LHCN-M2 (cell line): Measurements from ENCODE around the gene FIBCD1. TPM values are rescaled to one million over a fixed set of nuclear protein-coding genes. Genes with fewer than 3 reads are reported as not detected.

ENCODE experiments used
- DNase-seq: peaks from one replicate; pipeline ENCODE4 v3.0.0-alpha.2; 2012; ENCODE audit warnings: low read depth
- total RNA-seq: library from RNA; depleted of rRNA; stranded (reverse); fragments of >200 nt; gene quantifications from 2 replicates; pipeline ENCODE4 v1.2.3, GENCODE V29; 2014; rRNA removed

Gene FIBCD1
- total RNA-seq, 1 experiment from 2014 or later = 1.7 TPM

GRCh38 chr9:130861372-130862180 is 77.5 kb downstream of the FIBCD1 start:
- DNase-seq = no peak

DNA sequence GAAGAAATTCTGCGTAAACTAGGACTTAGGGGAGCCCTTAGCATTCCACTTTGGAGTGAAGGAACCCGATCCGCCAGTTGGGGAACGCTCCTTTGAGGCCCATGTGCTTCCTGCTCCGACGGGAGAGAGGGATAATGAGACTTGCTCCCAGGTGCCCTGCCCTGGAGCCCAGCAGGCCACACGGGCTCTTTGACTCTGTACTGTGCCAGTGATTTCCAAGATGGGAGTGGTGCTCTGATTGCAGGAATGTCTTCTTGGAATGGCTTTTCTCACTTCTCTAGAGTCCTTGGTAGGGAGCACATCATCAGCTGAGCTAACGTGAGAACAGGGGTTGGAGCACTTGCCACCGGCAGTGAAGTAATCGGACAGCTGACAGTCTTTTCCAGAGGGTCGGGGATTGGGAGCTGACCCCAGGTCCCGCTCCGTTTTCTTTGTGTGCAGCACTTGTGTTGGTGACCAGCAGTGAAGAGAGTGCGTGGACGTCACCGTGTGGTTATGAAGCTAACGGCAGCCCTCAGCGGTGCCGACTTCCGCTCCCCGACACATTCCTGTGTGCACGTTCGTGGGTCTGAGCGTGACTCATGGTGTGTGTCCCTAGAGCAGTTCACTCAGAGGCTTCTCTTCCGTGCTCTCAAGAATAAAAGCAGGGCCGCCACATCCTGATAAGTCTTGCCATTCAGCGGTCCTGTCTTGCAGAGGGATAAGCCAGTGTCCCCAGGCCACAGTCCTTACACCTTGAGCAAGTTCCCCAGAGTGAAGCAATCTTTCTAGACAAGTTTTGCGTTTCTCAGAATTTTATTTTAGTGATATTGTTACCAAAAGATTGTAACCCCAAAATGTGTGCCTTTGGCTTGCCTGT is 78.4 kb downstream of the FIBCD1 start:
- DNase-seq = peak; percentile 98

DNA sequence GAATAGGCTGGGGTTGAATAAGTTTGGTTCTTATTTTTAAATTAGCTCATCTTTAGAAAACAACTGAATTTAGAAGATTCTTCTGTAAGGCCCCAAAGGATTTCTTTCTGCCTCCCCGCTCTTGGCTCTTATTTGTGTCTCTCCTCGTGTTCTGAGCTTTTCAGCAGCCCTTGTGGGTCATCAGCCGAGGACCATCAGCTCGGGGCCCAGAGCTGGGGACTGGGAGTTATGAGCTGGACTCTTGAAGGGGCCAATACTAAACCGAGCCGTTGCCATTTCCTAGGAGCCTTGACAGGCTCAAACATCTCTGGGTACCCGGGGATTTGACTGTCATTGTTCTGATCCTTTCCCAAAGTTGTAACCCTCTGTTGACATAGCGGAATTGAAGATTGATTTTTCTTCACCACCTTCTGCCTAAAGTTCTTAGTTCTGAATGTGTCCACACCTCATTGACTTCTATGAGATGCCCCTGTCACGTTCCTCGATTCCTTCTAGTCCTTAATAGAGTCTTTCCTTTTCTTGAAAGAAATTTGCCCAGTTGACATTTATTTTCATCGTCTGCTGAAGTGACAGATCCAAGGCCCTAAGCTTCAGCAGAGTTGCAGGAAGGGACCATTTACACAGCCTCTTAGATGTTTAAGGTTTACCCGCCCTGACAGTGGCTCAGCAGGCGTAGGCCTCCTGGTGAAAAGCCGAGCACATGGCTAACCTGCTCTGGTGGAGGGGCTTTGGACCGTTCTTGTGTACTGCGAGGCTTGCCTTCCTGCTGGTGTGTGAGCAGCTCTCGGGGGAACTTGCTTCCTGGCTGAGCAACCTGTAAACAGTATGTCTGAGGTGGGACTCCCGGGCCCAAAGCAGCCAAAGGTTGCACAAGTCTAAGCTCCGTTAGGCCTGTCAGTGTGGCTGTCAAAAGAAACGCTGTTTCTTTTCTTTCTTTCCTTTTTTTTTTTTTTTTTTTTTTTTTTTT is 80.0 kb downstream of the FIBCD1 start:
- DNase-seq = no peak

DNA sequence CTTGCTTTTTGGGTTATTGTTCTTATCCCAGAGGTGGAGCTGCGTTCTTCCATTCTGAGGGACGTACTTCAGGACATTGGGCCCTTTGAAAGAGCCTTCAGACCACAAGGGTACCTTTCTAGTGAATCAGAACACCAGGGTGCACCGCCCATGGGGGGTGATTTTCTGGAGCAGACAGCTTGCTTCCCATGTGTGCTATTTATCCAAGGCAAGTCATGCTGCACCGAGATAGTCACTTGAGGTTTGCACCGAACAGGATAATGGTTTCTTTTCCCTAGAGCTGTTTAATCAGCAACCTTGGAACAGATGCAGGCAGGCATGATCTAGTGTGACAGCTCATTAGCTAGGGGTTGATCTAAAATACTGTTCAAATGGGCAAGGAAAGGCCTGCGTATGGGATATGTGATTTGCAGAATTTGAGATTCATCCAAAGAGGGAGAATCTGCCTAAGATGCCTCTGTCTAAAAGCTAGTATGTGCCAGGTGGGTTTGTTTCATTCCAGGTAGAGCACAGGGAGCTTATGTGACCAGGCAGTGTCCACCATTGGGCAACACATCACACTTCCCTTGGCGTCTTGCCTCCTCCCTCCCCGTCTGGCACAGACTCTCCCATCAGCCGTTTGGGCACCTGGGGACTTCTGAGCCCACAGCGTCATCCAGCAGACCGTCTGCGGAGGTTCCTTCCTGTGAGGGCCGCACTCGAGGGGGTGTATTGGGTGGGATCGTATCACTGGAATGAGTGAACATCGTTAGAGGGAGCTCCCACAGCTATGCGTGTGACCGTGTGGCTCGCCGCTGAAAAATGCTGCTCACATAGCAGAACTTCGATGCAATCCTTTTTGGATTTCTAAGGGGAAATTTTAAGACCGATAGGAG is 80.9 kb downstream of the FIBCD1 start:
- DNase-seq = peak; percentile 97

GRCh38 chr9:130856474-130856873 is 82.6 kb downstream of the FIBCD1 start:
- no peak for DNase-seq

- DNase-seq = no peak
Measured at GRCh38 chr9:130854835-130855234, 84.2 kb downstream of the FIBCD1 start.

DNA sequence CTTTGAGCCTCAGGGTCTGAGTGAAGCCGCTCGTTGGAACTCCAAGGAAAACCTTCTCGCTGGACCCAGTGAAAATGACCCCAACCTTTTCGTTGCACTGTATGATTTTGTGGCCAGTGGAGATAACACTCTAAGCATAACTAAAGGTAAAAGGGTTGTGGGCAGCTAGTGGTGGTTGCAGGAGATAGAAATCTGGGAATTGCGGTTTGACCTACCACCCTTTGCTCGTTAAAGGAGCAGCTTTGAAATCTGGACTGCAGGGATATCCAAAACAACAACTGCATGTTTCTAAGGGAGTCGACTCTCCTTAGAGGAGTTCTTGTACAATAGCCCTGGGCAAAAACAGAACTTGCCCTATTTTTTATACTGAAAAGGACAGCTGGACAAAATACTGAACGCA is 85.0 kb downstream of the FIBCD1 start:
- no peak for DNase-seq

- DNase-seq = no peak
Measured at GRCh38 chr9:130852801-130853200, 86.2 kb downstream of the FIBCD1 start.

Other genes with a start within 250 kb of the FIBCD1 start
- 39.3 and 44.0 TPM in 2 replicates for gene EXOSC2, start 245.5 kb downstream of the FIBCD1 start, total RNA-seq
- 63.4 and 70.9 TPM in 2 replicates for gene ABL1, start 104.0 kb downstream of the FIBCD1 start, total RNA-seq
- gene QRFP, start 42.4 kb downstream of the FIBCD1 start, total RNA-seq = not detected in 2 replicates
- not detected in 2 replicates for gene LAMC3, start 69.9 kb upstream of the FIBCD1 start, total RNA-seq
- 0.06 TPM in 1 of 2 replicates, not detected in the other for gene AIF1L, start 157.3 kb upstream of the FIBCD1 start, total RNA-seq
- gene NUP214, start 186.3 kb upstream of the FIBCD1 start, total RNA-seq = 18.0 and 21.5 TPM in 2 replicates